Astrocyte (in vitro differentiated cells and primary cell): ENCODE measurements around the gene OSBPL3.

Experiments used
- EZH2 ChIP-seq: IDR thresholded peaks from 2 replicates; pipeline ENCODE4 v1.6.1; 2012; ENCODE audit warnings: mild to moderate bottlenecking, low read length, inconsistent platforms; ENCODE audit not compliant: insufficient read depth
- TF ChIP-seq, protein P1 (sequence below): IDR thresholded peaks from 2 replicates; pipeline ENCODE4 v1.5.1; 2011; ENCODE audit warnings: low read depth, mild to moderate bottlenecking, inconsistent platforms, low read length, moderate library complexity; ENCODE audit not compliant: insufficient read depth

DNA sequence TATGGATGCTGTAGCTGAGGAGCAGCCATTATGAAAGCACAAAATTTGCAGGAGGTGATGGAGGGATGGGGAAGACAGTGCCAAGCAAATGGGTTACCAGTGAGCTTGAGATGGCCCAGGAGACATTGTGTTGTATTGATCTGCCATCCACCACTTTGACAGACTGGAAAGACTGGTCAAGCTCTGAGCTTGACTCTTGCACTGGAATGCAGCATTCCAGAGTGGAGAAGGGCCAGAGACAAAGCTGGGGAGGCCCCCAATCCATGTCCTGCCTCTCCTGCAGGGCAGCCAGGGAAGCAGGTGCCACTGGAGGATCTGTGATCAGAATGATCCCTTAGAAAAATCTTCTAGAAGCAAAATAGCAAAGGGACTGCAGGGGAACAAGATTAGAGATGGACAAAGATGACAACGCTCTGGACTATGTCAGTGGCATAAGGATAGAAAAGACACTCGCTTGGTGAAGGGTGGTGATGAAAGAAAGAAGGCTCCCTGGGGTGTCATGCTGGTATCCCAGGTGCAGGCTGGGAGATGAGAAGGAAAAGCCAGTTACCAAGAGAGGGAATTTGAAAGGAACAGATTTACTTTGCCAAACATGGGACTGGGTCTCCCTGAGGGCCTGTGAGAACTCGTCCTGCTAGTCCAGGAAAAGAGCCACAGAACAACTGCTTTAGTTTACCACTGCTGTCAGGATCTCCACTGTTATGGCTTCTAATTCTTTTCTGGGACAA is 227.7 kb downstream of the OSBPL3 start:
- TF ChIP-seq EZH2: no peak
- TF ChIP-seq, protein P1, sequence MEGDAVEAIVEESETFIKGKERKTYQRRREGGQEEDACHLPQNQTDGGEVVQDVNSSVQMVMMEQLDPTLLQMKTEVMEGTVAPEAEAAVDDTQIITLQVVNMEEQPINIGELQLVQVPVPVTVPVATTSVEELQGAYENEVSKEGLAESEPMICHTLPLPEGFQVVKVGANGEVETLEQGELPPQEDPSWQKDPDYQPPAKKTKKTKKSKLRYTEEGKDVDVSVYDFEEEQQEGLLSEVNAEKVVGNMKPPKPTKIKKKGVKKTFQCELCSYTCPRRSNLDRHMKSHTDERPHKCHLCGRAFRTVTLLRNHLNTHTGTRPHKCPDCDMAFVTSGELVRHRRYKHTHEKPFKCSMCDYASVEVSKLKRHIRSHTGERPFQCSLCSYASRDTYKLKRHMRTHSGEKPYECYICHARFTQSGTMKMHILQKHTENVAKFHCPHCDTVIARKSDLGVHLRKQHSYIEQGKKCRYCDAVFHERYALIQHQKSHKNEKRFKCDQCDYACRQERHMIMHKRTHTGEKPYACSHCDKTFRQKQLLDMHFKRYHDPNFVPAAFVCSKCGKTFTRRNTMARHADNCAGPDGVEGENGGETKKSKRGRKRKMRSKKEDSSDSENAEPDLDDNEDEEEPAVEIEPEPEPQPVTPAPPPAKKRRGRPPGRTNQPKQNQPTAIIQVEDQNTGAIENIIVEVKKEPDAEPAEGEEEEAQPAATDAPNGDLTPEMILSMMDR: no peak
